ENCODE data around the gene GSTM1.

Gene GSTM1

DNA sequence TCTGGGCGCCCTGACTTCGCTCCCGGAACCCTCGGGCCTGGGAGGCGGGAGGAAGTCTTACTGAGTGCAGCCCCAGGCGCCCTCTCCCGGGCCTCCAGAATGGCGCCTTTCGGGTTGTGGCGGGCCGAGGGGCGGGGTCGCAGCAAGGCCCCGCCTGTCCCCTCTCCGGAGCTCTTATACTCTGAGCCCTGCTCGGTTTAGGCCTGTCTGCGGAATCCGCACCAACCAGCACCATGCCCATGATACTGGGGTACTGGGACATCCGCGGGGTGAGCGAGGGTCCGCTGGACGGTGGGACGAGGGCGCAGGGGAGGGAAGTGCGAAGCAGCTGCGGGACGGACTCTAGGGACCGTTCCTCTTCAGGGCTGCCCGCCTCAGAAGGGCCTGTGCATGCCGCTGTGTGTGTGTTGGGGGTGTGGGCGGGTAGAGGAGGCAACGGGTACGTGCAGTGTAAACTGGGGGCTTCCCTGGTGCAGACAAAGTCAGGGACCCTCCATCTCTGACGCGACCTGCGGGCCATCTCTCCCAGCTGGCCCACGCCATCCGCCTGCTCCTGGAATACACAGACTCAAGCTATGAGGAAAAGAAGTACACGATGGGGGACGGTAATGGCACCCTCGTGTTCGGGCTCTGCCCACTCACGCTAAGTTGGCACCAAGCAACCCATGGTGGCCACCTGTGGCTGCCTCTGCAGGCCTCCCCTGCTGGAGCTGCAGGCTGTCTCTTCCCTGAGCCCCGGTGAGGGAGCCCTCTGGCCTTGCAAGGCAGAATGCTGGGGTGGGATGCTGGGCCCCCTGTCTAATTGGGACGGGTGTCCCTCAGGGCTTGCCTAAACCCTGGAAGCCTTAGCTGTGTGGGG is at the start of gene GSTM1:
TSS of gene GSTM1 (plus strand) at position 177 of the 859 bp plus-strand sequence. CDS start at position 234, 57 bp downstream.
- no peaks in the 10 kb centered on the region for H3K27me3 ChIP-seq (ENCODE audit: control insufficient read depth in 5 of 5, insufficient read depth in 4 of 5, low read length in 5 of 5)
- peak within 1 kb of the TSS in 2 of 5 donors; percentile 72 to 76 for H3K4me3 ChIP-seq (ENCODE audit: low read depth in 1 of 5, low read length in 5 of 5)
- H3K9me3 ChIP-seq (ENCODE audit: control insufficient read depth in 5 of 5, low read length in 5 of 5) = no peaks in the 10 kb centered on the region
- H3K9ac ChIP-seq (ENCODE audit: low read length in 5 of 5) = peak within 1 kb of the TSS in 2 of 5 donors; percentile 48 to 58
- peaks cover 0 to 22% (median 0%) of the 10 kb centered on the region in 5 donors for H3K4me1 ChIP-seq (ENCODE audit: control insufficient read depth in 5 of 5, insufficient read depth in 5 of 5, low read length in 5 of 5)
- H3K27ac ChIP-seq (ENCODE audit: low read depth, low read length) = peak within 1 kb of the TSS; percentile 41
- no peaks in the 10 kb centered on the region for H3K36me3 ChIP-seq (ENCODE audit: control insufficient read depth in 5 of 5, insufficient read depth in 5 of 5, low read length in 5 of 5)

- Histone ChIP-seq H3K27me3 (ENCODE audit: control insufficient read depth in 5 of 5, insufficient read depth in 4 of 5, low read length in 5 of 5) (no peaks in the 10 kb centered on the region), H3K4me3 (ENCODE audit: low read depth in 1 of 5, low read length in 5 of 5) (no peak overlapping the region), H3K9ac (ENCODE audit: low read length in 5 of 5) (no peak overlapping the region), H3K4me1 (ENCODE audit: control insufficient read depth in 5 of 5, insufficient read depth in 5 of 5, low read length in 5 of 5) (peaks cover 2 to 27% (median 19%) of the 10 kb centered on the region in 5 donors), H3K27ac (ENCODE audit: low read depth, low read length) (no peak overlapping the region), H3K36me3 (ENCODE audit: control insufficient read depth in 5 of 5, insufficient read depth in 5 of 5, low read length in 5 of 5) (no peaks in the 10 kb centered on the region), H3K9me3 (ENCODE audit: control insufficient read depth in 5 of 5, low read length in 5 of 5) (no peaks in the 10 kb centered on the region)
Observed at GRCh38 chr1:109639063-109639840, 48.4 kb upstream of the GSTM1 start.

GRCh38 chr1:109639841-109640184 is 47.8 kb upstream of the GSTM1 start:
- Histone ChIP-seq H3K4me3 (ENCODE audit: low read depth in 1 of 5, low read length in 5 of 5) (no peak overlapping the region), H3K9me3 (ENCODE audit: control insufficient read depth in 5 of 5, low read length in 5 of 5) (no peaks in the 10 kb centered on the region), H3K4me1 (ENCODE audit: control insufficient read depth in 5 of 5, insufficient read depth in 5 of 5, low read length in 5 of 5) (peaks cover 2 to 27% (median 19%) of the 10 kb centered on the region in 5 donors), H3K27ac (ENCODE audit: low read depth, low read length) (no peak overlapping the region), H3K36me3 (ENCODE audit: control insufficient read depth in 5 of 5, insufficient read depth in 5 of 5, low read length in 5 of 5) (no peaks in the 10 kb centered on the region), H3K9ac (ENCODE audit: low read length in 5 of 5) (no peak overlapping the region), H3K27me3 (ENCODE audit: control insufficient read depth in 5 of 5, insufficient read depth in 4 of 5, low read length in 5 of 5) (no peaks in the 10 kb centered on the region)

DNA sequence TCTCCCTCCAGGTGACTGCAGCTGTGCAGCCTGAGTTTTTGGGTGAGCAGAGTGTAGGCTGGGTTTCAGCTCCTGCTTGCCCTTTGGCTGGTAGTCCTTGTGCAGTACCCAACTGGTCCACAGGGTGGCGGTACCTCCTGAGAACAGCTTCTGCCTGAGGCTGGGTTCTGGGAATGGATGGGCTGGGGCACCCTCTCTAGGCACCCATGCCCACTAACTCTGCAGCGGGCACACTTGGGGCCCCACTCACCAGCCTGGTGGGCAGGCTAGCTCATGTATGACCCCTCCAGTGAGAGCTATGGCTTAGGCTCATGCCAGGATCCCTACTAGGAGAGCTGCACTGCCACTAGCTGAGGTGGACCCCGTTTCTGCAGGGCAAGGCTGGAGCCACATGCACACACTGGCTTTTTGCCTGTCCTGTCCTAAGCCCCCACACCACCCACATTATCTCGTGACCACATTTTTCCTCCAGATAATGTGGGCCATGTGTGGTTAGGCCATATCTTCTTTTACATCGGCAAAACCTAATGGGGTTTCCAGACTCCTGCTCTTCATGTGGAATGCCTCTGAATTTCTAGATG is 47.2 kb upstream of the GSTM1 start:
- no peak overlapping the region for H3K27ac ChIP-seq (ENCODE audit: low read depth, low read length)
- H3K4me1 ChIP-seq (ENCODE audit: control insufficient read depth in 5 of 5, insufficient read depth in 5 of 5, low read length in 5 of 5) = peaks cover 2 to 27% (median 19%) of the 10 kb centered on the region in 5 donors
- no peaks in the 10 kb centered on the region for H3K27me3 ChIP-seq (ENCODE audit: control insufficient read depth in 5 of 5, insufficient read depth in 4 of 5, low read length in 5 of 5)
- no peaks in the 10 kb centered on the region for H3K9me3 ChIP-seq (ENCODE audit: control insufficient read depth in 5 of 5, low read length in 5 of 5)
- H3K36me3 ChIP-seq (ENCODE audit: control insufficient read depth in 5 of 5, insufficient read depth in 5 of 5, low read length in 5 of 5) = no peaks in the 10 kb centered on the region
- no peak overlapping the region for H3K4me3 ChIP-seq (ENCODE audit: low read depth in 1 of 5, low read length in 5 of 5)
- no peak overlapping the region for H3K9ac ChIP-seq (ENCODE audit: low read length in 5 of 5)

DNA sequence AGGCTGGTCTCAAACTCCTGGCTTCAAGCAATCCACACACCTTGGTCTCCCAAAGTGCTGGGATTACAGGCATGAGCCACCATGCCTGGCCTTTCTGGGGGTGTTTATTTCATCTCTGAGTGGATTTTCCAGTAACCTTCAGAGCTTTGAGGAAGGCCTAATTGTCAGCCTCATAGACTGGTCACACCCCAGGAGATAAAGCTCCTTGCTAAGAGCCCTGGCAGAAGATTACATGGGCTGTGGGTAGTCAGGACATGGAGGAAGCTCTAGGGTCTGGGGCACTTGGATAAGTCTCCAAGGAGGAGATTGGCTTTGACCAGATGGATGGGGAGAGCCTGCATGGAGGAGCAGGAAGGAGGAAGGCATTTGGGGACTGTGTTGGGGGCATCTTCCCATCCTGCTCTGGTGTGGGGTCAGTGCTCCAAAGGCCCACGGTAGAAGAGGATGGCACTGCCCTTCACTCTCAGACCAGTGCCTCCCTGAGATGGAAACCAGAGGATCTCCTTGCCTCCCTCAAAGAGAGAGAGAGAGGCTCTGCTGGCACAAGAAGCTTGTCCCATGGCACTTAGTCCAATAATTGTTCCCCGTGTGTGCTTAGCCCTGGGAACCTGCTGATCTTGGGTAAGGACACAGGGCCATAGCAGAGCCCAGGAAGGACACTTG is 46.4 kb upstream of the GSTM1 start:
- H3K27me3 ChIP-seq (ENCODE audit: control insufficient read depth in 5 of 5, insufficient read depth in 4 of 5, low read length in 5 of 5) = no peaks in the 10 kb centered on the region
- H3K9ac ChIP-seq (ENCODE audit: low read length in 5 of 5) = no peak overlapping the region
- H3K4me3 ChIP-seq (ENCODE audit: low read depth in 1 of 5, low read length in 5 of 5) = no peak overlapping the region
- no peaks in the 10 kb centered on the region for H3K9me3 ChIP-seq (ENCODE audit: control insufficient read depth in 5 of 5, low read length in 5 of 5)
- H3K4me1 ChIP-seq (ENCODE audit: control insufficient read depth in 5 of 5, insufficient read depth in 5 of 5, low read length in 5 of 5) = peaks cover 0 to 21% (median 15%) of the 10 kb centered on the region in 5 donors
- H3K36me3 ChIP-seq (ENCODE audit: control insufficient read depth in 5 of 5, insufficient read depth in 5 of 5, low read length in 5 of 5) = no peaks in the 10 kb centered on the region
- H3K27ac ChIP-seq (ENCODE audit: low read depth, low read length) = no peak overlapping the region

DNA sequence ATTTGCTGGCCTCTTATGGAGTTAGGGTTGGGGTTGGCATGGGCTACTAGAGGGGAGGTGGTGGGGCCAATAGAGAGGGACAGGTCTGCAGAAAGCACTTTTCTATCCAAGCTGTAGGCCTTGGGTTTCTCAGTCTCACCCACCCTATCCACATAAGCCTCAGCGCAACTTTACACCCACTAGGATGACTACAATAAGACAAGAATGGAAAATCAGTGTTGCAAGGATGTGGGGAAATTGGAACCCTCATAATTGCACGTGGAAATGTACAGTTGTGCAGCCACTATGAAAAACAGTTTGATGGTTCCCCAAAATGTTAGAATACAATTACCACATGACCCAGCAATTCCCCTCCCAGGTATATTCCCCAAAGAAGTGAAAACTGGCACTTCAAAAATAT is 45.8 kb upstream of the GSTM1 start:
- Histone ChIP-seq H3K27me3 (ENCODE audit: control insufficient read depth in 5 of 5, insufficient read depth in 4 of 5, low read length in 5 of 5) (no peaks in the 10 kb centered on the region), H3K27ac (ENCODE audit: low read depth, low read length) (no peak overlapping the region), H3K9ac (ENCODE audit: low read length in 5 of 5) (no peak overlapping the region), H3K4me3 (ENCODE audit: low read depth in 1 of 5, low read length in 5 of 5) (no peak overlapping the region), H3K36me3 (ENCODE audit: control insufficient read depth in 5 of 5, insufficient read depth in 5 of 5, low read length in 5 of 5) (no peaks in the 10 kb centered on the region), H3K9me3 (ENCODE audit: control insufficient read depth in 5 of 5, low read length in 5 of 5) (no peaks in the 10 kb centered on the region), H3K4me1 (ENCODE audit: control insufficient read depth in 5 of 5, insufficient read depth in 5 of 5, low read length in 5 of 5) (peaks cover 0 to 15% (median 10%) of the 10 kb centered on the region in 5 donors)

DNA sequence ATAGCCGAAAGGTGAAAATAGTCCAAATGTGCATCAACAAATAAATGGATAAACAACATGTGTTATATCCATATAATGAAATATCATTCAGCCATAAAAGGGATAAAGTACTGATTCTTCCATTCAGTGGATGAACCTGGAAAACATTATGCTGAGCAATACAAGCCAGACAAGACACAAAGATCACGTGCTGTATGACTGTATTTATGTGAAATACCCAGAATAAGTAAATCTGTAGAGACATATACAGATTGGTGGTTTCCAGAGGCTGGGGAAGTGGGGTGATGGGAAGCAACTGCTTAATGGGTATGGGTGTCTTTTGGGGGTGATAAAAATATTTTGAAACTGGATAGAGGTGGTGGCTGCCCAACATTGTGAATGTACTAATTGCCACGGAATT is 45.0 kb upstream of the GSTM1 start:
- Histone ChIP-seq H3K9ac (ENCODE audit: low read length in 5 of 5) (no peak overlapping the region), H3K27ac (ENCODE audit: low read depth, low read length) (no peak overlapping the region), H3K36me3 (ENCODE audit: control insufficient read depth in 5 of 5, insufficient read depth in 5 of 5, low read length in 5 of 5) (no peaks in the 10 kb centered on the region), H3K9me3 (ENCODE audit: control insufficient read depth in 5 of 5, low read length in 5 of 5) (no peaks in the 10 kb centered on the region), H3K4me1 (ENCODE audit: control insufficient read depth in 5 of 5, insufficient read depth in 5 of 5, low read length in 5 of 5) (peaks cover 0 to 14% (median 10%) of the 10 kb centered on the region in 5 donors), H3K4me3 (ENCODE audit: low read depth in 1 of 5, low read length in 5 of 5) (no peak overlapping the region), H3K27me3 (ENCODE audit: control insufficient read depth in 5 of 5, insufficient read depth in 4 of 5, low read length in 5 of 5) (no peaks in the 10 kb centered on the region)

GRCh38 chr1:109643385-109644230 is 44.0 kb upstream of the GSTM1 start:
- Histone ChIP-seq H3K9ac (ENCODE audit: low read length in 5 of 5) (peak overlapping the region in 3 of 5 donors; percentile 45 to 68 (median 51)), H3K27ac (ENCODE audit: low read depth, low read length) (no peak overlapping the region)

GRCh38 chr1:109644670-109645069 is 42.9 kb upstream of the GSTM1 start:
- no peaks in the 10 kb centered on the region for H3K9me3 ChIP-seq (ENCODE audit: control insufficient read depth in 5 of 5, low read length in 5 of 5)
- no peak overlapping the region for H3K9ac ChIP-seq (ENCODE audit: low read length in 5 of 5)
- H3K27ac ChIP-seq (ENCODE audit: low read depth, low read length) = no peak overlapping the region
- H3K36me3 ChIP-seq (ENCODE audit: control insufficient read depth in 5 of 5, insufficient read depth in 5 of 5, low read length in 5 of 5) = no peaks in the 10 kb centered on the region
- peaks cover 0 to 15% (median 13%) of the 10 kb centered on the region in 5 donors for H3K4me1 ChIP-seq (ENCODE audit: control insufficient read depth in 5 of 5, insufficient read depth in 5 of 5, low read length in 5 of 5)
- no peaks in the 10 kb centered on the region for H3K27me3 ChIP-seq (ENCODE audit: control insufficient read depth in 5 of 5, insufficient read depth in 4 of 5, low read length in 5 of 5)
- H3K4me3 ChIP-seq (ENCODE audit: low read depth in 1 of 5, low read length in 5 of 5) = no peak overlapping the region

More at GRCh38 chr1:109643385-109644230, 44.0 kb upstream of the GSTM1 start:
- peaks cover 0 to 14% (median 10%) of the 10 kb centered on the region in 5 donors for H3K4me1 ChIP-seq (ENCODE audit: control insufficient read depth in 5 of 5, insufficient read depth in 5 of 5, low read length in 5 of 5)
- peak overlapping the region in 1 of 5 donors; percentile 26 for H3K4me3 ChIP-seq (ENCODE audit: low read depth in 1 of 5, low read length in 5 of 5)
- H3K27me3 ChIP-seq (ENCODE audit: control insufficient read depth in 5 of 5, insufficient read depth in 4 of 5, low read length in 5 of 5) = no peaks in the 10 kb centered on the region
- H3K36me3 ChIP-seq (ENCODE audit: control insufficient read depth in 5 of 5, insufficient read depth in 5 of 5, low read length in 5 of 5) = no peaks in the 10 kb centered on the region
- H3K9me3 ChIP-seq (ENCODE audit: control insufficient read depth in 5 of 5, low read length in 5 of 5) = no peaks in the 10 kb centered on the region

All from subcutaneous abdominal adipose tissue (tissue), 5 donors.